IPS-20b (cell line): ENCODE data around the gene PDZRN3.

Source experiments
- H3K27ac ChIP-seq: one replicate; pipeline ENCODE4 v1.5.1; 2013; ENCODE audit warnings: low read length
- H3K27me3 ChIP-seq: 2 replicates; pipeline ENCODE4 v1.6.1; 2013; ENCODE audit warnings: mild to moderate bottlenecking, low read length, inconsistent platforms; ENCODE audit not compliant: insufficient read depth
- H3K36me3 ChIP-seq: 2 replicates; pipeline ENCODE4 v1.6.1; 2013; ENCODE audit warnings: low read depth, mild to moderate bottlenecking, inconsistent platforms, low read length, moderate library complexity; ENCODE audit not compliant: insufficient read depth
- H3K4me1 ChIP-seq: 2 replicates; pipeline ENCODE4 v1.6.1; 2013; ENCODE audit warnings: mild to moderate bottlenecking, control low read depth, inconsistent platforms, low read length, moderate library complexity; ENCODE audit not compliant: insufficient read depth
- H3K4me3 ChIP-seq: 2 replicates; pipeline ENCODE4 v1.5.1; 2013; ENCODE audit warnings: mild to moderate bottlenecking, low read length, inconsistent platforms
- H3K9ac ChIP-seq: 2 replicates; pipeline ENCODE4 v1.6.1; 2013; ENCODE audit warnings: low read depth, mild to moderate bottlenecking, inconsistent platforms, low read length, moderate library complexity
- H3K9me3 ChIP-seq: 2 replicates; pipeline ENCODE4 v1.6.1; 2013; ENCODE audit warnings: mild to moderate bottlenecking, low read depth, low read length, inconsistent platforms; ENCODE audit not compliant: insufficient read depth

PDZRN3 gene

GRCh38 chr3:73446467-73447110 is 178.2 kb downstream of the PDZRN3 start:
- Histone ChIP-seq H3K4me1 (peaks cover 26% of the 10 kb centered on the region), H3K27ac (no peak overlapping the region), H3K27me3 (no peaks in the 10 kb centered on the region; the same call in 1 of the 2 replicates), H3K36me3 (no peaks in the 10 kb centered on the region), H3K4me3 (no peak overlapping the region), H3K9ac (no peak overlapping the region), H3K9me3 (no peaks in the 10 kb centered on the region)

GRCh38 chr3:73442886-73443285 is 181.9 kb downstream of the PDZRN3 start:
- Histone ChIP-seq H3K4me3 (no peak overlapping the region), H3K27ac (no peak overlapping the region), H3K36me3 (no peaks in the 10 kb centered on the region), H3K27me3 (no peaks in the 10 kb centered on the region; the same call in 1 of the 2 replicates), H3K4me1 (no peaks in the 10 kb centered on the region), H3K9me3 (no peaks in the 10 kb centered on the region), H3K9ac (no peak overlapping the region)

DNA sequence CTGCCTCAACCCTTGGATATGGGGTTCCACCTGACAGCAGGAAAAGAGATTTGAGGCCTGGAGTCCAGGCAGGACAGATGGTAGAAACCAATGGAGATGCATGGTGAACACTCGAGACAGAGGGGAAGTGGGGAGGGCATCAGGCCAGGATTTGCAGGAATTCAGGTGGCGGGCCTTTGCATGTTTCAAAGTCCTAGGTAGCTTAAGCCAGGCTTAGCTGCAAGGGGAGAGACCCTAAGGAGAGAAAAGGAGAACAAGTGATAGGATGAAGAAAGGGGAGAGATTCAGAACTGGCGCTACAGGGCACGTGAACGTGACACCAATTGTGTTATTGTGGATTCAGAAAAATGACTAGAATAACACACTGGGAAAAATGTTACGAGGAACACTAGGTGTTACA is 182.6 kb downstream of the PDZRN3 start:
- Histone ChIP-seq H3K27me3 (no peaks in the 10 kb centered on the region), H3K4me3 (no peak overlapping the region), H3K36me3 (no peaks in the 10 kb centered on the region), H3K4me1 (no peaks in the 10 kb centered on the region), H3K27ac (no peak overlapping the region), H3K9ac (no peak overlapping the region), H3K9me3 (no peaks in the 10 kb centered on the region)

DNA sequence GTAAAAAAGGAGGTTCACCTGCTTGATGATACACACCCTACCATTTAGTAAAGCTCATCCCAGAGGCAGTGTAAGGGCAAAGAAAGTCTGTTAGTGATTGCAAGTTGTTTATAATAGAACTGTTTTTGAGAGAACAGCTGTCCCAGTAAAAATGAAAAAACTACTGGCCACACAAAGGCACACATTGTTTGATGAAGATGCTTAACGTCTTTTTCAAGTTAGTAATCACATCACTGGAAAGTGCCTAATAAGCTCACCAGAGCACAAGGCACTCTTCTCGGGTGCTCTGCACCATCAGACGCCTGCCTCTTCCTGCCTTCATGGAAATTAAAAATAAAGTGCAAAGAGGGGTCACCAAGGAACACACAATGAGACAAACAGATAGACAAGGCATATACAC is 186.9 kb downstream of the PDZRN3 start:
- Histone ChIP-seq H3K4me1 (no peaks in the 10 kb centered on the region), H3K9ac (no peak overlapping the region), H3K27me3 (no peaks in the 10 kb centered on the region), H3K36me3 (no peaks in the 10 kb centered on the region), H3K27ac (no peak overlapping the region), H3K9me3 (no peaks in the 10 kb centered on the region), H3K4me3 (no peak overlapping the region)

- Histone ChIP-seq H3K4me1 (peaks cover 4% of the 10 kb centered on the region; the same call in 1 of the 2 replicates), H3K9me3 (no peaks in the 10 kb centered on the region), H3K4me3 (no peak overlapping the region), H3K27me3 (no peaks in the 10 kb centered on the region), H3K9ac (no peak overlapping the region), H3K36me3 (no peaks in the 10 kb centered on the region), H3K27ac (no peak overlapping the region)
Measured at GRCh38 chr3:73435055-73435454, 189.7 kb downstream of the PDZRN3 start.

- Histone ChIP-seq H3K4me1 (peaks cover 4% of the 10 kb centered on the region; the same call in 1 of the 2 replicates), H3K4me3 (no peak overlapping the region), H3K9ac (no peak overlapping the region), H3K36me3 (no peaks in the 10 kb centered on the region), H3K27ac (no peak overlapping the region), H3K9me3 (no peaks in the 10 kb centered on the region), H3K27me3 (no peaks in the 10 kb centered on the region)
Measured at GRCh38 chr3:73433687-73434086, 191.1 kb downstream of the PDZRN3 start.

DNA sequence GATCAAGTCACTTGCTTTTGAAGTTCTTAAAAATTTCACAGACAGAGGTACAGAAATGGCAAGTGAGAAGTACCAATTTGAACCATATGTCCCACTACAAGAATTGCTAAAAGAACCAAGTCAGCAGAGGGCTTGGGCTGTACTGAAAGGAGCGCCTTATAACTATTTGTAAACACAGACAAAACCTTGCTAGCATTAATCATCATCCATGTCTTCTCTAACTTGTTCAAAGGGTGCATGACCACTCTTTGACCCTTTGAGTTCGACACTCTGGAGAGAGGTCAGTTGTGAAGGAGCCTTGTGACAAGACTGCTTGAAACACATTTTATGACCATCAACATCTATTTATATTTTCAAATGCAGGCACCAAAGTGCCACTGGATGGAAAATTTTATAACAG is 191.7 kb downstream of the PDZRN3 start:
- no peaks in the 10 kb centered on the region for H3K27me3 ChIP-seq
- H3K36me3 ChIP-seq, result no peaks in the 10 kb centered on the region
- no peak overlapping the region for H3K9ac ChIP-seq
- no peak overlapping the region for H3K27ac ChIP-seq
- peaks cover 4% of the 10 kb centered on the region; the same call in 1 of the 2 replicates for H3K4me1 ChIP-seq
- H3K4me3 ChIP-seq, result no peak overlapping the region
- no peaks in the 10 kb centered on the region for H3K9me3 ChIP-seq

- H3K4me3 ChIP-seq, result no peak overlapping the region
- H3K9ac ChIP-seq, result no peak overlapping the region
- H3K27ac ChIP-seq, result no peak overlapping the region
Measured at GRCh38 chr3:73432706-73433032, 192.1 kb downstream of the PDZRN3 start.

GRCh38 chr3:73432023-73432705 is 192.6 kb downstream of the PDZRN3 start:
- Histone ChIP-seq H3K4me1 (peaks cover 4% of the 10 kb centered on the region; the same call in 1 of the 2 replicates), H3K27ac (no peak overlapping the region), H3K9me3 (no peaks in the 10 kb centered on the region), H3K9ac (no peak overlapping the region), H3K4me3 (no peak overlapping the region), H3K36me3 (no peaks in the 10 kb centered on the region), H3K27me3 (no peaks in the 10 kb centered on the region)

More at GRCh38 chr3:73432706-73433032, 192.1 kb downstream of the PDZRN3 start:
- no peaks in the 10 kb centered on the region for H3K36me3 ChIP-seq
- peaks cover 4% of the 10 kb centered on the region; the same call in 1 of the 2 replicates for H3K4me1 ChIP-seq
- no peaks in the 10 kb centered on the region for H3K27me3 ChIP-seq
- H3K9me3 ChIP-seq, result no peaks in the 10 kb centered on the region

- Histone ChIP-seq H3K27ac (no peak overlapping the region), H3K4me1 (peaks cover 4% of the 10 kb centered on the region; the same call in 1 of the 2 replicates), H3K4me3 (no peak overlapping the region), H3K9me3 (no peaks in the 10 kb centered on the region), H3K36me3 (no peaks in the 10 kb centered on the region), H3K9ac (no peak overlapping the region), H3K27me3 (no peaks in the 10 kb centered on the region)
Measured at GRCh38 chr3:73431183-73431900, 193.4 kb downstream of the PDZRN3 start.

GRCh38 chr3:73427048-73427706 is 197.6 kb downstream of the PDZRN3 start:
- no peaks in the 10 kb centered on the region for H3K36me3 ChIP-seq
- H3K9me3 ChIP-seq, result no peaks in the 10 kb centered on the region
- no peak overlapping the region for H3K4me3 ChIP-seq
- H3K27ac ChIP-seq, result no peak overlapping the region
- no peak overlapping the region for H3K9ac ChIP-seq
- H3K4me1 ChIP-seq, result peaks cover 4% of the 10 kb centered on the region; the same call in 1 of the 2 replicates
- no peaks in the 10 kb centered on the region for H3K27me3 ChIP-seq
